Testis (tissue), 5 donors: Measurements from ENCODE around the gene PAPPA2. TPM values are rescaled to one million over a fixed set of nuclear protein-coding genes. Genes with fewer than 3 reads are reported as not detected.
"Not testable (repeated sequence)": the region's sequence is repeated elsewhere in the genome, so short reads cannot be mapped to it uniquely, and the experiment has no call there.

Source experiments
- DNase-seq: peaks from one replicate; pipeline ENCODE4 v3.0.0-alpha.2; 2019
- H3K27ac ChIP-seq, 2 donors: fragments of 200-600 bp; sonication (generic); one replicate each; pipeline ENCODE4 v1.5.1; 2019
- H3K27me3 ChIP-seq: fragments of 200-600 bp; sonication (generic); one replicate; pipeline ENCODE4 v1.5.1; 2019
- H3K36me3 ChIP-seq: fragments of 200-600 bp; sonication (generic); one replicate; pipeline ENCODE4 v1.5.1; 2017; ENCODE audit warnings: low read depth; ENCODE audit errors: missing control alignments
- H3K4me1 ChIP-seq: fragments of 200-600 bp; sonication (generic); one replicate; pipeline ENCODE4 v1.5.1; 2019
- H3K4me3 ChIP-seq, 2 donors: fragments of 200-600 bp; sonication (generic); one replicate each; pipeline ENCODE4 v1.5.1; 2017 to 2019
- H3K9me3 ChIP-seq: fragments of 200-600 bp; sonication (generic); one replicate; pipeline ENCODE4 v1.5.1; 2017
- CTCF ChIP-seq, 3 experiments: fragments of 450-650 bp in 2 of 3; fragments of 200-600 bp in 1 of 3; sonication (generic) in 1 of 3; IDR thresholded peaks; one replicate each; pipeline ENCODE4 v1.5.1; 2016 to 2019; ENCODE audit warnings: antibody characterized with exemption in 3 of 3, mild to moderate bottlenecking in 2 of 3, moderate library complexity in 1 of 3
- POLR2A ChIP-seq: fragments of 450-650 bp; IDR thresholded peaks from one replicate; pipeline ENCODE4 v1.6.1; 2017; ENCODE audit warnings: antibody characterized with exemption, mild to moderate bottlenecking, moderate library complexity
- WGBS, 2 donors: methylation state at CpG; one replicate each; pipeline ENCODE4 v1.1.5; 2018; 5-methylcytosine and 5-hydroxymethylcytosine counted together
- intact Hi-C: fragments of 100-400 bp; cut with DNase I; formaldehyde crosslinking; loops from one replicate; pipeline ENCODE4 v1.15.1; 2023; ENCODE audit warnings: low total_unique reads
- long read RNA-seq, 2 donors: transcript quantifications; one replicate each; lab custom pipeline, GENCODE V29; 2026
- polyA plus RNA-seq: library from polyadenylated mRNA; stranded (reverse); fragments of 350-450 nt; fragmentation: Illumina TruSeq; extraction: RNeasy Lipid Tissue Mini Kit (QIAGEN cat#74804); gene quantifications from one replicate; pipeline ENCODE4 v1.2.3, GENCODE V29; 2014; ENCODE audit warnings: low read depth, low replicate concordance; ENCODE audit not compliant: insufficient read depth
- total RNA-seq, 2 donors: library from RNA; depleted of rRNA; stranded (reverse); fragments of >200 nt; gene quantifications; one replicate each; pipeline ENCODE4 v1.2.3, GENCODE V29; 2016

PAPPA2 gene, protein sequence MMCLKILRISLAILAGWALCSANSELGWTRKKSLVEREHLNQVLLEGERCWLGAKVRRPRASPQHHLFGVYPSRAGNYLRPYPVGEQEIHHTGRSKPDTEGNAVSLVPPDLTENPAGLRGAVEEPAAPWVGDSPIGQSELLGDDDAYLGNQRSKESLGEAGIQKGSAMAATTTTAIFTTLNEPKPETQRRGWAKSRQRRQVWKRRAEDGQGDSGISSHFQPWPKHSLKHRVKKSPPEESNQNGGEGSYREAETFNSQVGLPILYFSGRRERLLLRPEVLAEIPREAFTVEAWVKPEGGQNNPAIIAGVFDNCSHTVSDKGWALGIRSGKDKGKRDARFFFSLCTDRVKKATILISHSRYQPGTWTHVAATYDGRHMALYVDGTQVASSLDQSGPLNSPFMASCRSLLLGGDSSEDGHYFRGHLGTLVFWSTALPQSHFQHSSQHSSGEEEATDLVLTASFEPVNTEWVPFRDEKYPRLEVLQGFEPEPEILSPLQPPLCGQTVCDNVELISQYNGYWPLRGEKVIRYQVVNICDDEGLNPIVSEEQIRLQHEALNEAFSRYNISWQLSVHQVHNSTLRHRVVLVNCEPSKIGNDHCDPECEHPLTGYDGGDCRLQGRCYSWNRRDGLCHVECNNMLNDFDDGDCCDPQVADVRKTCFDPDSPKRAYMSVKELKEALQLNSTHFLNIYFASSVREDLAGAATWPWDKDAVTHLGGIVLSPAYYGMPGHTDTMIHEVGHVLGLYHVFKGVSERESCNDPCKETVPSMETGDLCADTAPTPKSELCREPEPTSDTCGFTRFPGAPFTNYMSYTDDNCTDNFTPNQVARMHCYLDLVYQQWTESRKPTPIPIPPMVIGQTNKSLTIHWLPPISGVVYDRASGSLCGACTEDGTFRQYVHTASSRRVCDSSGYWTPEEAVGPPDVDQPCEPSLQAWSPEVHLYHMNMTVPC (N-terminal part only)
- total RNA-seq (1 to 10 TPM; 2.2 TPM), polyA plus RNA-seq (0.80 TPM)
- long read RNA-seq, donor 1 = 0 reads
- long read RNA-seq, donor 2 = 0 reads

DNA sequence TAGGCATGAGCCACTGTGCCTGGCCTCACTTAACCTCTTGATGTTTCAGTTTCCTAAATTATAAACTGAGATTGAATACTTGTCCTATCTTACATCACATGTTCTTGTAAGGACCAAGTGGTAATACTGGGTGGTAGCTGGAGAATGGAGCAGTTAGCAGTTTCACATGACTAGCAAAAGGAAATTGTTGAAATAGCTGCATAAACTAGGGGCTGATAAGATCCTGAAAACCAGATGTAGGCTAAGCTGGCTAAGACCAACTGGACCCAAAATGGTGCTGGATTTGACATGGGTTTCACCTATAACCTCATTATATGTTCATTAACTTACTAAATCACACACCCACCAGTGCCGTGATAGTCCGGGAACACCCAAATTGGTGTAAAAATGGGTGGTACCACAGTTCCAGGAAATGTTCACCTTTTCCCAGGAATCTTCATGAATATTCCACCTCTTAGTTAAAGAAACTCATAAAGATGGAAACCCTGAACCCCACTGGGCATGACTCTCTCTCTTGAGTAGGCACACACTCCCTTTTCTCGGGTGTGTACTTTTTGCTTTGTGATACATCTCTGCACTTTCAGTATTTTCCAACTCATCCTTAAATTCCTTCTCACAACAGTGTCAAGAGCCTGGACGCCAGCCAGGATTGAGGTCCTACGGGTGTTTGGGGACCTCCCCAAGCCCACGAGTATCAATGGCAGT lies at the start of gene PAPPA2:
Gene PAPPA2 (plus strand): TSS at position 502 of the 705 bp plus-strand sequence. CDS start 93,148 bp downstream, outside the sequence.
- Histone ChIP-seq H3K36me3 (no peaks in the 10 kb centered on the region), H3K27me3 (no peaks in the 10 kb centered on the region), H3K27ac (no peak within 1 kb of the TSS), H3K4me1 (no peaks in the 10 kb centered on the region), H3K4me3 (no peak within 1 kb of the TSS), H3K9me3 (no peaks in the 10 kb centered on the region)
- WGBS, 2 donors = 74 to 77% methylated on average over 6 of the region's 6 CpGs
- no peak for DNase-seq
- TF ChIP-seq CTCF (IDR thresholded peaks at IDR 0.05) (no peak), POLR2A (no peak)
- intact Hi-C loops = no loop called here

- intact Hi-C loops = no loop called here
- WGBS, 2 donors = 57 to 60% methylated on average over 2 to 6 of the region's 6 CpGs
- DNase-seq = no peak
- TF ChIP-seq CTCF (IDR thresholded peaks at IDR 0.05) (no peak), POLR2A (no peak)
- no peaks in the 10 kb centered on the region for H3K27me3 ChIP-seq
- H3K27ac ChIP-seq = no peak overlapping the region
- H3K9me3 ChIP-seq = no peaks in the 10 kb centered on the region
- no peaks in the 10 kb centered on the region for H3K4me1 ChIP-seq
- no peaks in the 10 kb centered on the region for H3K36me3 ChIP-seq
- H3K4me3 ChIP-seq = no peak overlapping the region
Measured at GRCh38 chr1:176416777-176417176, 46.2 kb upstream of the PAPPA2 start.

GRCh38 chr1:176419608-176420007 lies 43.4 kb upstream of the PAPPA2 start:
- H3K9me3 ChIP-seq, H3K4me3 ChIP-seq, intact Hi-C loops, H3K27me3 ChIP-seq, DNase-seq, H3K27ac ChIP-seq, H3K36me3 ChIP-seq, H3K4me1 ChIP-seq: not testable (repeated sequence)
- 86 to 89% methylated on average over 1 of the region's 1 CpG for WGBS, 2 donors

- intact Hi-C loops = no loop called here
- no peaks in the 10 kb centered on the region for H3K27me3 ChIP-seq
- H3K9me3 ChIP-seq = no peaks in the 10 kb centered on the region
- H3K4me3 ChIP-seq = no peak overlapping the region
- no peaks in the 10 kb centered on the region for H3K36me3 ChIP-seq
- no peaks in the 10 kb centered on the region for H3K4me1 ChIP-seq
- no peak for TF ChIP-seq CTCF (IDR thresholded peaks at IDR 0.05)
- TF ChIP-seq POLR2A = no peak
- WGBS, 2 donors = 83 to 86% methylated on average over 2 of the region's 2 CpGs
- no peak for DNase-seq
- H3K27ac ChIP-seq = no peak overlapping the region
Measured at GRCh38 chr1:176434234-176434633, 28.7 kb upstream of the PAPPA2 start.
